Stimulated activated naive CD8-positive, alpha-beta T cell treated with anti-CD3 and anti-CD28 coated beads, Interleukin-15, Interleukin-2, amounts not matched to agents 100 ng/mL and 50 ng/mL, for 24 hours (primary cell): ENCODE data around the gene GPR157.
"Not testable (repeated sequence)": the region's sequence is repeated elsewhere in the genome, so short reads cannot be mapped to it uniquely, and the experiment has no call there.

ENCODE experiments used
- H3K27ac Mint-ChIP-seq: one replicate; pipeline ENCODE4 v1.8.0; 2021; ENCODE audit warnings: mild to moderate bottlenecking, mixed read lengths
- H3K27me3 Mint-ChIP-seq: one replicate; pipeline ENCODE4 v1.8.0; 2021; ENCODE audit warnings: mixed read lengths
- H3K36me3 Mint-ChIP-seq: one replicate; pipeline ENCODE4 v1.8.0; 2021; ENCODE audit warnings: low read depth, mixed read lengths
- H3K4me1 Mint-ChIP-seq: one replicate; pipeline ENCODE4 v1.8.0; 2021; ENCODE audit warnings: low read depth, mixed read lengths
- H3K4me3 Mint-ChIP-seq: one replicate; pipeline ENCODE4 v1.8.0; 2021; ENCODE audit warnings: mild to moderate bottlenecking, mixed read lengths
- H3K9me3 Mint-ChIP-seq: one replicate; pipeline ENCODE4 v1.8.0; 2021; ENCODE audit warnings: mixed read lengths

GPR157 gene

DNA sequence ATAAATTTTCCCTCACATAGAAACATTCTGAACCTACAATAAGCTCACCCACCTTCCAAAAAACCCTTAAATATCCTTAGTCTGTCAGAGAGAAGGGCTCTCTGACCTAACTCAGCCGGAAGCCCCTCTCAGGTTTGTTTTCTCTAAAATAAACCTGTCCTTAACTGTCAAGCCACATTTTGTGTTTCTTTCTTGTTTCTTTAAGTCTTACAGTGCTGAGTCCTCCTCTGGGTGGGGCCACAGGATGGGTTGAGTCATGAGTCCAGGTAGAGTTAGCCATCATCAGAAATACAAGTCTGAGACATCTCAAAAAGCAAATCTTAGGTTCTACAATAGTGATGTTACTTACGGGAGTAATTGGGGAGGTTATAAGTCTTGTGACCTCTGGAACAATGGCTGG, 33.1 kb downstream of the GPR157 start:
- no peak overlapping the region for H3K4me3 Mint-ChIP-seq
- H3K9me3 Mint-ChIP-seq, result no peaks in the 10 kb centered on the region
- no peaks in the 10 kb centered on the region for H3K36me3 Mint-ChIP-seq
- H3K4me1 Mint-ChIP-seq, result no peaks in the 10 kb centered on the region
- H3K27me3 Mint-ChIP-seq, result no peaks in the 10 kb centered on the region
- H3K27ac Mint-ChIP-seq, result no peak overlapping the region

GRCh38 chr1:9093996-9094595, 34.8 kb downstream of the GPR157 start:
- not testable (repeated sequence) for H3K36me3 Mint-ChIP-seq, H3K4me1 Mint-ChIP-seq, H3K4me3 Mint-ChIP-seq, H3K27ac Mint-ChIP-seq, H3K27me3 Mint-ChIP-seq, H3K9me3 Mint-ChIP-seq

- no peaks in the 10 kb centered on the region for H3K36me3 Mint-ChIP-seq
- H3K9me3 Mint-ChIP-seq, result no peaks in the 10 kb centered on the region
- H3K27ac Mint-ChIP-seq, result no peak overlapping the region
- H3K4me3 Mint-ChIP-seq, result no peak overlapping the region
- peaks cover 7% of the 10 kb centered on the region for H3K27me3 Mint-ChIP-seq
- H3K4me1 Mint-ChIP-seq, result no peaks in the 10 kb centered on the region
Measured at GRCh38 chr1:9093581-9093980, 35.3 kb downstream of the GPR157 start.

- peaks cover 7% of the 10 kb centered on the region for H3K27me3 Mint-ChIP-seq
- H3K9me3 Mint-ChIP-seq, result no peaks in the 10 kb centered on the region
- no peak overlapping the region for H3K4me3 Mint-ChIP-seq
- H3K4me1 Mint-ChIP-seq, result no peaks in the 10 kb centered on the region
- H3K27ac Mint-ChIP-seq, result no peak overlapping the region
- no peaks in the 10 kb centered on the region for H3K36me3 Mint-ChIP-seq
Measured at GRCh38 chr1:9093091-9093490, 35.8 kb downstream of the GPR157 start.

- H3K4me1 Mint-ChIP-seq, result no peaks in the 10 kb centered on the region
- no peak overlapping the region for H3K4me3 Mint-ChIP-seq
- no peaks in the 10 kb centered on the region for H3K36me3 Mint-ChIP-seq
- no peaks in the 10 kb centered on the region for H3K9me3 Mint-ChIP-seq
- H3K27me3 Mint-ChIP-seq, result peaks cover 7% of the 10 kb centered on the region
- H3K27ac Mint-ChIP-seq, result no peak overlapping the region
Measured at GRCh38 chr1:9088807-9089206, 40.1 kb downstream of the GPR157 start.

GRCh38 chr1:9087411-9088125, 41.3 kb downstream of the GPR157 start:
- H3K27ac Mint-ChIP-seq, result no peak overlapping the region

GRCh38 chr1:9086796-9087195, 42.1 kb downstream of the GPR157 start:
- H3K9me3 Mint-ChIP-seq, result no peaks in the 10 kb centered on the region
- H3K4me3 Mint-ChIP-seq, result no peak overlapping the region
- peaks cover 7% of the 10 kb centered on the region for H3K27me3 Mint-ChIP-seq
- H3K36me3 Mint-ChIP-seq, result no peaks in the 10 kb centered on the region
- no peak overlapping the region for H3K27ac Mint-ChIP-seq
- peaks cover 14% of the 10 kb centered on the region for H3K4me1 Mint-ChIP-seq

More at GRCh38 chr1:9087411-9088125, 41.3 kb downstream of the GPR157 start:
- no peaks in the 10 kb centered on the region for H3K36me3 Mint-ChIP-seq
- H3K9me3 Mint-ChIP-seq, result no peaks in the 10 kb centered on the region
- H3K4me1 Mint-ChIP-seq, result peaks cover 7% of the 10 kb centered on the region
- H3K27me3 Mint-ChIP-seq, result peaks cover 7% of the 10 kb centered on the region
- H3K4me3 Mint-ChIP-seq, result no peak overlapping the region

- Mint-ChIP-seq H3K9me3 (no peaks in the 10 kb centered on the region), H3K4me3 (no peak overlapping the region), H3K27ac (no peak overlapping the region), H3K27me3 (peaks cover 7% of the 10 kb centered on the region), H3K4me1 (peaks cover 14% of the 10 kb centered on the region), H3K36me3 (no peaks in the 10 kb centered on the region)
Measured at GRCh38 chr1:9086045-9086444, 42.9 kb downstream of the GPR157 start.

- Mint-ChIP-seq H3K9me3 (no peaks in the 10 kb centered on the region), H3K27ac (no peak overlapping the region), H3K27me3 (peaks cover 8% of the 10 kb centered on the region), H3K36me3 (no peaks in the 10 kb centered on the region), H3K4me3 (no peak overlapping the region), H3K4me1 (peaks cover 14% of the 10 kb centered on the region)
Measured at GRCh38 chr1:9085306-9085940, 43.5 kb downstream of the GPR157 start.

- H3K27me3 Mint-ChIP-seq, result peaks cover 11% of the 10 kb centered on the region
- H3K9me3 Mint-ChIP-seq, result no peaks in the 10 kb centered on the region
- peaks cover 14% of the 10 kb centered on the region for H3K4me1 Mint-ChIP-seq
- H3K4me3 Mint-ChIP-seq, result no peak overlapping the region
- no peaks in the 10 kb centered on the region for H3K36me3 Mint-ChIP-seq
- no peak overlapping the region for H3K27ac Mint-ChIP-seq
Measured at GRCh38 chr1:9084906-9085305, 44.0 kb downstream of the GPR157 start.

GRCh38 chr1:9081473-9081872, 47.4 kb downstream of the GPR157 start:
- Mint-ChIP-seq H3K27ac (no peak overlapping the region), H3K9me3 (no peaks in the 10 kb centered on the region), H3K4me3 (no peak overlapping the region), H3K4me1 (peaks cover 34% of the 10 kb centered on the region), H3K36me3 (no peaks in the 10 kb centered on the region), H3K27me3 (peaks cover 17% of the 10 kb centered on the region)

DNA sequence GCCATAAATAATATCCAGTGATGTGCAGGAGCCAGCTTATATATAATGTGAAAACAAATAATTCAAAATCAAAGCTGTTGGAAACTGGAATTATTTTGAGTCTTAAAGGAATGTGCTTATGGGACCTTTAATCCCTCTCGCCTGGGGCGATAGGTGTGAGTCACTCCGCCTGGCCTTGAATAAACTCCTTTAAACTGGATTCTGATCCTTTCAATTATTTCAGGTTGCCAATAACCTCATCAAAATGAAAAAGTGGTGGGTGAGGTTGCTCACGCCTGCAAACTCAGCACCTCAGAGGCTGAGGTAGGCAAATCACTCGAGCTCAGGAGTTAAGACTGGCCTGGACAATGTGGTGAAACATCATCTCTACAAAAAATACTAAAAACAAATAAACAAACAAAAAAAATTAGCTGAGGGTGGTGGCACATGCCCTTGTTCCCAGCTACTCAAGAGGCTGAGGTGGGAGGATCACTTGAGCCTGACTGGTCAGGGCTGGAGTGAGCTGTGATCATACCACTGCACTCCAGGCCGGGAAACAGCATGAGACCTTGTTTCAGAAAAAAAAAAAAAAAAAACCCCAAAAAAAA, 48.1 kb downstream of the GPR157 start:
- Mint-ChIP-seq H3K36me3 (no peaks in the 10 kb centered on the region), H3K4me3 (no peak overlapping the region), H3K27me3 (peaks cover 17% of the 10 kb centered on the region), H3K4me1 (peaks cover 41% of the 10 kb centered on the region), H3K9me3 (no peaks in the 10 kb centered on the region), H3K27ac (no peak overlapping the region)

GRCh38 chr1:9079988-9080704, 48.8 kb downstream of the GPR157 start:
- Mint-ChIP-seq H3K27me3 (peaks cover 17% of the 10 kb centered on the region), H3K27ac (no peak overlapping the region), H3K36me3 (no peaks in the 10 kb centered on the region), H3K4me3 (no peak overlapping the region), H3K9me3 (no peaks in the 10 kb centered on the region), H3K4me1 (peaks cover 45% of the 10 kb centered on the region)

DNA sequence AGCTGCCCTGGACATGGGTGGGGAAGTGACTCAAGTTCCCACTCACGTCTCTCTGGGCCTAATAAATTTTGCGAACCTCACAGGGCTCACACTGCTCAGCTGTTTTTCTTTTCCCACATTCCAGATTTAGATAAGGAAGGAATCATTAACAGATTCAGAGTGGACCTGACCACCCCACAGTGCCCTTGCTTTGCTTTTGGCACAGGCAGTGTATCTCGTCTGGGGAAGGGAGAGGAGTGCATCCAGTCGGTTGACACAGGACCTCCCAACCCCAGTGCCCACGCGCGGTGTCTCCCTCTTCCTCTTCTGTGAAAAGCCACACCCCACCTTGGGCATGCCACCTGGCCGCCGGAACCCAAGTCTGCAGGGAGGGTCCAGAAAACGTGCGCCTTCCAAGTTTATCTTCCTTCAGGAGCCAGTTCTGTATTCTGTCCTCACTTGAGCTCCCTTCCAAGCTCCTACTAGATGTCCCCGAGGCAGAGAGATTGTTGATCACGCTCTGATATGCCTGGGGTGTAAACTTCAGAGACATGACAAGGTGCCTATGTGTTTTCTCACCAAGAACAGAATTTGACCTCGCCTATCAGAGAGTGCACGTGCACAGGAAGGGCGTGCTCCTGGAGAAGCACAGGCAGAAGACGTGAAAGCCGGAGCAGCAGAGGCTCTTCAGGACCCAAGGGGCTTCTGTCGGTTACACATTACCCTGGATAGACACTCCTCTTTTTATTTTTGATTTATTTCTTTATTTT, 50.0 kb downstream of the GPR157 start:
- no peak overlapping the region for H3K4me3 Mint-ChIP-seq
- peaks cover 22% of the 10 kb centered on the region for H3K27me3 Mint-ChIP-seq
- no peaks in the 10 kb centered on the region for H3K36me3 Mint-ChIP-seq
- no peak overlapping the region for H3K27ac Mint-ChIP-seq
- peaks cover 57% of the 10 kb centered on the region for H3K4me1 Mint-ChIP-seq
- H3K9me3 Mint-ChIP-seq, result no peaks in the 10 kb centered on the region
